ENCODE results near the gene KCNA10.

DNA sequence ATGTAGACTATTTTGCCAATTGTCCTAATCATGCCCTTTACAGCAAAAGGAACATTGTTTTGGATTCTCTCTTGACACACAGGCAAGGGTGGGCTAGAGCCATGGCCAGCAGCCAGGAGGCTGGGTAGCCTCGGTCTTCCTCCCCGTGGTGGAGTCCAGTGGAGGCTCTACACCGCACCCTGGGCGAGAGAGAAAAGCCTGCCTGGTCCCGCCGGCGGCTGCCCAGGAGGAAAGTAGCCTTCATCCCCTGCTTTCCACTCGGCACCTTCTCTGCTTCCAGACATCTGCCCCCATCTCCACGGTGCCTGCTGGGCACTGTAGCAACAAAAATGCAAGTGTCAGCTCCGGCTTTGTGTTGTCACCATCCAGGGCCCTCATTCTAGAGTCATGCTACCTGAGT is 46.4 kb downstream of the KCNA10 start:
- no peak for TF ChIP-seq ZNF112 (tag by site-specific recombination; IDR thresholded peaks at IDR 0.05)
- TF ChIP-seq TCF7L2 (IDR thresholded peaks at IDR 0.05; ENCODE audit: borderline replicate concordance, low read depth, low read length), result no peak
- TF ChIP-seq, protein P1, sequence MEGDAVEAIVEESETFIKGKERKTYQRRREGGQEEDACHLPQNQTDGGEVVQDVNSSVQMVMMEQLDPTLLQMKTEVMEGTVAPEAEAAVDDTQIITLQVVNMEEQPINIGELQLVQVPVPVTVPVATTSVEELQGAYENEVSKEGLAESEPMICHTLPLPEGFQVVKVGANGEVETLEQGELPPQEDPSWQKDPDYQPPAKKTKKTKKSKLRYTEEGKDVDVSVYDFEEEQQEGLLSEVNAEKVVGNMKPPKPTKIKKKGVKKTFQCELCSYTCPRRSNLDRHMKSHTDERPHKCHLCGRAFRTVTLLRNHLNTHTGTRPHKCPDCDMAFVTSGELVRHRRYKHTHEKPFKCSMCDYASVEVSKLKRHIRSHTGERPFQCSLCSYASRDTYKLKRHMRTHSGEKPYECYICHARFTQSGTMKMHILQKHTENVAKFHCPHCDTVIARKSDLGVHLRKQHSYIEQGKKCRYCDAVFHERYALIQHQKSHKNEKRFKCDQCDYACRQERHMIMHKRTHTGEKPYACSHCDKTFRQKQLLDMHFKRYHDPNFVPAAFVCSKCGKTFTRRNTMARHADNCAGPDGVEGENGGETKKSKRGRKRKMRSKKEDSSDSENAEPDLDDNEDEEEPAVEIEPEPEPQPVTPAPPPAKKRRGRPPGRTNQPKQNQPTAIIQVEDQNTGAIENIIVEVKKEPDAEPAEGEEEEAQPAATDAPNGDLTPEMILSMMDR (tag by site-specific recombination; IDR thresholded peaks at IDR 0.05), result no peak
- no peak for TF ChIP-seq ZNF274 (IDR thresholded peaks at IDR 0.05; ENCODE audit: low read length)
- no peak for TF ChIP-seq ZNF274 (tag by site-specific recombination; IDR thresholded peaks at IDR 0.05; ENCODE audit: borderline replicate concordance)
- no peak for TF ChIP-seq SP2 (tag by site-specific recombination; IDR thresholded peaks at IDR 0.05)
- TF ChIP-seq, protein P2, sequence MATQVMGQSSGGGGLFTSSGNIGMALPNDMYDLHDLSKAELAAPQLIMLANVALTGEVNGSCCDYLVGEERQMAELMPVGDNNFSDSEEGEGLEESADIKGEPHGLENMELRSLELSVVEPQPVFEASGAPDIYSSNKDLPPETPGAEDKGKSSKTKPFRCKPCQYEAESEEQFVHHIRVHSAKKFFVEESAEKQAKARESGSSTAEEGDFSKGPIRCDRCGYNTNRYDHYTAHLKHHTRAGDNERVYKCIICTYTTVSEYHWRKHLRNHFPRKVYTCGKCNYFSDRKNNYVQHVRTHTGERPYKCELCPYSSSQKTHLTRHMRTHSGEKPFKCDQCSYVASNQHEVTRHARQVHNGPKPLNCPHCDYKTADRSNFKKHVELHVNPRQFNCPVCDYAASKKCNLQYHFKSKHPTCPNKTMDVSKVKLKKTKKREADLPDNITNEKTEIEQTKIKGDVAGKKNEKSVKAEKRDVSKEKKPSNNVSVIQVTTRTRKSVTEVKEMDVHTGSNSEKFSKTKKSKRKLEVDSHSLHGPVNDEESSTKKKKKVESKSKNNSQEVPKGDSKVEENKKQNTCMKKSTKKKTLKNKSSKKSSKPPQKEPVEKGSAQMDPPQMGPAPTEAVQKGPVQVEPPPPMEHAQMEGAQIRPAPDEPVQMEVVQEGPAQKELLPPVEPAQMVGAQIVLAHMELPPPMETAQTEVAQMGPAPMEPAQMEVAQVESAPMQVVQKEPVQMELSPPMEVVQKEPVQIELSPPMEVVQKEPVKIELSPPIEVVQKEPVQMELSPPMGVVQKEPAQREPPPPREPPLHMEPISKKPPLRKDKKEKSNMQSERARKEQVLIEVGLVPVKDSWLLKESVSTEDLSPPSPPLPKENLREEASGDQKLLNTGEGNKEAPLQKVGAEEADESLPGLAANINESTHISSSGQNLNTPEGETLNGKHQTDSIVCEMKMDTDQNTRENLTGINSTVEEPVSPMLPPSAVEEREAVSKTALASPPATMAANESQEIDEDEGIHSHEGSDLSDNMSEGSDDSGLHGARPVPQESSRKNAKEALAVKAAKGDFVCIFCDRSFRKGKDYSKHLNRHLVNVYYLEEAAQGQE (tag by site-specific recombination; IDR thresholded peaks at IDR 0.05), result no peak
- TF ChIP-seq MYNN (tag by site-specific recombination; IDR thresholded peaks at IDR 0.05; ENCODE audit: borderline replicate concordance), result no peak
